Measurements from ENCODE around the gene DGCR2. TPM values are rescaled to one million over a fixed set of nuclear protein-coding genes. Genes with fewer than 3 reads are reported as not detected.

The DGCR2 gene
- total and polyA plus RNA-seq, 2 of the 8 experiments (the other 6 are each of a cell fraction or from before 2014, with no cell fraction given) = 42.3 to 62.2 TPM

- H2AFZ ChIP-seq (ENCODE audit: low read length) = no peak overlapping the region
- peaks cover 0 to 3% (median 0%) of the 10 kb centered on the region in 4 experiments; a peak in 2 of 7 replicates for H3K4me1 ChIP-seq (replicated peaks in 1 of 4; ENCODE audit: control insufficient read depth in 3 of 4, insufficient read depth in 4 of 4, low read length in 3 of 4)
- CTCF ChIA-PET (ENCODE audit: partially characterized antibody) = interaction anchor here (4.5 kb wide), 1 partner anchor 15 kb away, joined by 17 read pairs; no protein-coding TSS in a partner anchor
- H2BK12ac ChIP-seq (ENCODE audit: low read depth, low read length) = no peak overlapping the region
- no peak overlapping the region for H2BK15ac ChIP-seq (ENCODE audit: low read length)
- H3K18ac ChIP-seq (ENCODE audit: extremely low read depth, low read length) = no peak overlapping the region
- no peak for DNase-seq (ENCODE audit: low read depth in 1 of 2, low spot score in 2 of 2)
- no peak overlapping the region for H3K56ac ChIP-seq (replicated peaks; ENCODE audit: insufficient read length, low read depth, low read length)
- H2BK120ac ChIP-seq (replicated peaks; ENCODE audit: low read depth, low read length) = no peak overlapping the region
- H3K27ac ChIP-seq (ENCODE audit: low read depth, low read length) = no peak overlapping the region
- H4K5ac ChIP-seq (ENCODE audit: insufficient read length, low read depth, low read length) = no peak overlapping the region
- no peak overlapping the region for H3K9ac ChIP-seq (replicated peaks in 1 of 4; ENCODE audit: extremely low read depth in 1 of 4, low read depth in 3 of 4, low read length in 3 of 4)
- no peaks in the 10 kb centered on the region for H3K79me2 ChIP-seq (ENCODE audit: control insufficient read depth in 1 of 2, insufficient read depth in 2 of 2, low read length in 2 of 2)
- no peak overlapping the region for H3K14ac ChIP-seq (ENCODE audit: insufficient read length)
- no peak overlapping the region for H2BK5ac ChIP-seq (ENCODE audit: low read depth, low read length)
- peaks cover 0 to 2% of the 10 kb centered on the region in 2 experiments for H4K20me1 ChIP-seq (replicated peaks in 1 of 2; ENCODE audit: control insufficient read depth in 1 of 2, insufficient read depth in 2 of 2, low read length in 2 of 2)
- no peak overlapping the region for H3K4me2 ChIP-seq (ENCODE audit: insufficient read depth in 1 of 2, low read depth in 2 of 2, low read length in 2 of 2)
- no peaks in the 10 kb centered on the region for H3K36me3 ChIP-seq (ENCODE audit: control insufficient read depth in 2 of 4, insufficient read depth in 4 of 4, low read length in 3 of 4)
- H4K91ac ChIP-seq (replicated peaks; ENCODE audit: insufficient read length, low read length) = no peak overlapping the region
- no peaks in the 10 kb centered on the region for H3K9me3 ChIP-seq (ENCODE audit: insufficient read depth in 2 of 2, low read depth in 1 of 2, low read length in 1 of 2)
- H3K4ac ChIP-seq (replicated peaks; ENCODE audit: insufficient read length, low read depth, low read length) = no peak overlapping the region
- WGBS, 2 experiments (ENCODE audit: extremely low coverage in 1 of 2, insufficient coverage in 1 of 2, insufficient read length in 1 of 2, insufficient replicate concordance in 2 of 2, low coverage in 1 of 2, low lambda C conversion rate in 2 of 2, missing lambda C conversion rate in 1 of 2) = 90% methylated on average over 4 of the region's 4 CpGs; no CpG with 5 or more reads in 1 of the 2 experiments
- no peak for FAIRE-seq
- H3K23ac ChIP-seq (ENCODE audit: insufficient read length) = no peak overlapping the region
- no peak overlapping the region for H3K4me3 ChIP-seq (ENCODE audit: extremely low read depth in 1 of 4, insufficient read depth in 2 of 4, low read depth in 3 of 4, low read length in 4 of 4)
- no peak overlapping the region for H4K8ac ChIP-seq (ENCODE audit: extremely low read depth, insufficient read depth, low read length)
- H2AK5ac ChIP-seq (ENCODE audit: low read depth, low read length) = no peak overlapping the region
- no peaks in the 10 kb centered on the region for H3K23me2 ChIP-seq (ENCODE audit: low read depth, low read length)
- H3K27me3 ChIP-seq (replicated peaks in 1 of 4; ENCODE audit: control insufficient read depth in 3 of 4, extremely low read depth in 1 of 4, insufficient read depth in 3 of 4, low read length in 3 of 4) = no peaks in the 10 kb centered on the region; a peak in 2 of 7 replicates
- no peak overlapping the region for H2BK20ac ChIP-seq (ENCODE audit: low read length)
- H3K79me1 ChIP-seq (ENCODE audit: low read depth, low read length) = no peaks in the 10 kb centered on the region
- POLR2A ChIA-PET (ENCODE audit: partially characterized antibody) = no interaction called here
- TF ChIP-seq CTBP2 (IDR thresholded peaks at IDR 0.05; ENCODE audit: borderline replicate concordance, insufficient read depth, insufficient read length, low read length) = no peak
- no peak for TF ChIP-seq CBX5 (IDR thresholded peaks at IDR 0.05; ENCODE audit: low read depth, low read length)
- TF ChIP-seq RAD21 (IDR thresholded peaks at IDR 0.05 in 1 of 2, conservative IDR thresholded peaks at IDR 0.05 in 1 of 2; ENCODE audit: low read depth in 2 of 2, low read length in 2 of 2) = no peak
- no peak for TF ChIP-seq ZNF274 (IDR thresholded peaks at IDR 0.05; ENCODE audit: borderline replicate concordance, extremely low read depth, low read length)
- no peak for TF ChIP-seq RFX5 (IDR thresholded peaks at IDR 0.05; ENCODE audit: borderline replicate concordance, low read depth, low read length)
- no peak for TF ChIP-seq BCL11A (IDR thresholded peaks at IDR 0.05; ENCODE audit: low read depth in 2 of 2, low read length in 2 of 2)
- no peak for TF ChIP-seq HDAC6 (IDR thresholded peaks at IDR 0.05; ENCODE audit: low read depth, low read length)
- no peak for TF ChIP-seq SP1 (IDR thresholded peaks at IDR 0.05; ENCODE audit: low read depth, low read length)
- no peak for TF ChIP-seq TBP (IDR thresholded peaks at IDR 0.05; ENCODE audit: low read depth, low read length)
- TF ChIP-seq KDM1A (IDR thresholded peaks at IDR 0.05; ENCODE audit: borderline replicate concordance, low read length) = no peak
- no peak for TF ChIP-seq ASH2L (IDR thresholded peaks at IDR 0.05; ENCODE audit: low read length)
- TF ChIP-seq EP300 (IDR thresholded peaks at IDR 0.05; ENCODE audit: borderline replicate concordance in 1 of 2, low read depth in 2 of 2, low read length in 2 of 2) = no peak
- TF ChIP-seq SP2 (IDR thresholded peaks at IDR 0.05; ENCODE audit: low read length) = no peak
- no peak for TF ChIP-seq TAF7 (optimal IDR thresholded peaks at IDR 0.05; ENCODE audit: borderline replicate concordance, low read depth, low read length)
- TF ChIP-seq EGR1 (IDR thresholded peaks at IDR 0.05; ENCODE audit: borderline replicate concordance, low read depth, low read length) = no peak
These were observed 107.3 kb downstream of the DGCR2 start for GRCh38 chr22:19014886-19015285.

Data from H1 (cell line).